Loucy (cell line): ENCODE results near the gene WWOX.

Source experiments
- H2AFZ ChIP-seq: fragments of 200-600 bp; sonication (generic); 2 replicates; pipeline ENCODE4 v1.6.0; 2016; ENCODE audit warnings: antibody characterized with exemption, mild to moderate bottlenecking, low read length, moderate library complexity
- H3F3A ChIP-seq: fragments of 200-600 bp; 2 replicates; pipeline ENCODE4 v1.6.0; 2016; ENCODE audit warnings: antibody characterized with exemption, low read depth, mild to moderate bottlenecking
- H3K27me3 ChIP-seq: fragments of 200-600 bp; sonication (generic); 2 replicates; pipeline ENCODE4 v1.6.1; 2014; ENCODE audit warnings: low read length, mild to moderate bottlenecking; ENCODE audit not compliant: insufficient read depth, poor library complexity, severe bottlenecking
- H3K36me3 ChIP-seq: fragments of 200-600 bp; sonication (generic); 2 replicates; pipeline ENCODE4 v1.6.1; 2016; ENCODE audit warnings: low read length; ENCODE audit not compliant: insufficient read depth
- H3K4me1 ChIP-seq: fragments of 200-600 bp; sonication (generic); 2 replicates; pipeline ENCODE4 v1.5.1; 2014; ENCODE audit warnings: low read length, mild to moderate bottlenecking; ENCODE audit not compliant: insufficient read depth, poor library complexity, severe bottlenecking
- H3K4me2 ChIP-seq: fragments of 200-600 bp; sonication (generic); 2 replicates; pipeline ENCODE4 v1.6.0; 2014; ENCODE audit warnings: antibody characterized with exemption, low read length, low read depth, mild to moderate bottlenecking; ENCODE audit not compliant: poor library complexity, severe bottlenecking
- H3K4me3 ChIP-seq: fragments of 200-600 bp; sonication (generic); 2 replicates; pipeline ENCODE4 v1.5.1; 2014; ENCODE audit warnings: low read length, mild to moderate bottlenecking, mixed read lengths; ENCODE audit not compliant: poor library complexity, severe bottlenecking
- H3K79me2 ChIP-seq: fragments of 200-600 bp; sonication (generic); 2 replicates; pipeline ENCODE4 v1.6.1; 2014; ENCODE audit warnings: low read length; ENCODE audit not compliant: insufficient read depth
- H3K9ac ChIP-seq: fragments of 200-600 bp; sonication (generic); 2 replicates; pipeline ENCODE4 v1.6.0; 2014; ENCODE audit warnings: mild to moderate bottlenecking, low read depth, low read length, moderate library complexity; ENCODE audit not compliant: poor library complexity, severe bottlenecking
- H3K9me2 ChIP-seq: fragments of 200-600 bp; sonication (generic); replicated peaks from 2 replicates; pipeline ENCODE4 v1.6.1; 2016; ENCODE audit warnings: low read depth, low read length, mixed read lengths
- H3K9me3 ChIP-seq: fragments of 200-600 bp; sonication (generic); 2 replicates; pipeline ENCODE4 v1.6.1; 2014; ENCODE audit warnings: mild to moderate bottlenecking, antibody characterized with exemption, low read length, low read depth; ENCODE audit not compliant: insufficient read depth
- H4K20me1 ChIP-seq: fragments of 200-600 bp; sonication (generic); 2 replicates; pipeline ENCODE4 v1.6.0; 2014; ENCODE audit warnings: antibody characterized with exemption, low read length, mild to moderate bottlenecking; ENCODE audit not compliant: insufficient read depth, poor library complexity, severe bottlenecking
- CTCF ChIP-seq: fragments of 200-600 bp; sonication (generic); conservative IDR thresholded peaks from 2 replicates; pipeline ENCODE4 v1.5.1; 2014; ENCODE audit warnings: mild to moderate bottlenecking, antibody characterized with exemption, low read length
- EZH2phosphoT487 ChIP-seq: fragments of 200-600 bp; IDR thresholded peaks from 2 replicates; pipeline ENCODE4 v1.6.1; 2018; ENCODE audit warnings: antibody characterized with exemption, mild to moderate bottlenecking, moderate library complexity, borderline replicate concordance

WWOX gene

GRCh38 chr16:78211020-78211599 is 111.7 kb downstream of the WWOX start:
- Histone ChIP-seq H4K20me1 (no peaks in the 10 kb centered on the region), H3K9ac (no peak overlapping the region), H3K36me3 (no peaks in the 10 kb centered on the region), H3K4me3 (no peak overlapping the region), H3K27me3 (no peaks in the 10 kb centered on the region), H3K79me2 (no peaks in the 10 kb centered on the region), H3K4me2 (no peak overlapping the region), H3K4me1 (peaks cover 4% of the 10 kb centered on the region), H3K9me2 (no peaks in the 10 kb centered on the region), H2AFZ (no peak overlapping the region), H3F3A (no peaks in the 10 kb centered on the region), H3K9me3 (no peaks in the 10 kb centered on the region)
- TF ChIP-seq EZH2phosphoT487 (no peak), CTCF (no peak)

GRCh38 chr16:78211946-78212345 is 112.5 kb downstream of the WWOX start:
- no peaks in the 10 kb centered on the region for H3K36me3 ChIP-seq
- H3F3A ChIP-seq = no peaks in the 10 kb centered on the region
- no peaks in the 10 kb centered on the region for H3K9me2 ChIP-seq
- H3K4me1 ChIP-seq = peaks cover 4% of the 10 kb centered on the region
- H3K9me3 ChIP-seq = no peaks in the 10 kb centered on the region
- no peaks in the 10 kb centered on the region for H4K20me1 ChIP-seq
- no peaks in the 10 kb centered on the region for H3K27me3 ChIP-seq
- H3K4me2 ChIP-seq = no peak overlapping the region
- no peak overlapping the region for H2AFZ ChIP-seq
- no peaks in the 10 kb centered on the region for H3K79me2 ChIP-seq
- H3K4me3 ChIP-seq = no peak overlapping the region
- H3K9ac ChIP-seq = no peak overlapping the region
- no peak for TF ChIP-seq EZH2phosphoT487
- TF ChIP-seq CTCF = no peak

DNA sequence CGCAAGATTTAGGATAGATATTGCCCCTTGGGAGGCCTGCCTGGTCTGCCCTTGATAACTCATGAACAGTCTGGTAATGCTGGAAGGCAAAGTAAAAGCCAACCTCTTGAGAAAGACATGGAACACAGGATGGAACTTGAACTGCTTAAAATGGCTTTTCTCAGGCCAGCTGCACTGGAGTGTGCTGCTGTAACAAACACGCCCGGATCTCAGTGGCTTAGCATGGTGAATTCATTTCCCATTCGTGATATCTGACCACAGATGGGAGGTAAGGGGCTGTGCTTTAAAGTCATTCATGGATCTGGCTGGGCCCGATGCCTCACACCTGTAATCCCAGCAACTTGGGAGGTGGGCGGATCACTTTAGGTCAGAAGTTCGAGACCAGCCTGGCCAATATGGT is 113.2 kb downstream of the WWOX start:
- no peak overlapping the region for H3K9ac ChIP-seq
- no peak overlapping the region for H3K4me3 ChIP-seq
- TF ChIP-seq CTCF (no peak), EZH2phosphoT487 (no peak)
- no peaks in the 10 kb centered on the region for H3K27me3 ChIP-seq
- H3K4me1 ChIP-seq = peaks cover 4% of the 10 kb centered on the region
- H3K4me2 ChIP-seq = no peak overlapping the region
- H3K9me3 ChIP-seq = no peaks in the 10 kb centered on the region
- no peaks in the 10 kb centered on the region for H4K20me1 ChIP-seq
- no peaks in the 10 kb centered on the region for H3K9me2 ChIP-seq
- H3K36me3 ChIP-seq = no peaks in the 10 kb centered on the region
- H3F3A ChIP-seq = no peaks in the 10 kb centered on the region
- H2AFZ ChIP-seq = no peak overlapping the region
- no peaks in the 10 kb centered on the region for H3K79me2 ChIP-seq
